Measurements from ENCODE around the gene NEU1.

- TF ChIP-seq CTCF (IDR thresholded peaks at IDR 0.05) = no peak
- TF ChIP-seq MAX (IDR thresholded peaks at IDR 0.05; ENCODE audit: low read depth) = no peak
- no peak for TF ChIP-seq ZBTB33 (IDR thresholded peaks at IDR 0.05; ENCODE audit: borderline replicate concordance, low read depth)
- TF ChIP-seq EP300 (IDR thresholded peaks at IDR 0.05; ENCODE audit: borderline replicate concordance in 1 of 2, low read depth in 1 of 2, low read length in 1 of 2) = no peak
- no peak for TF ChIP-seq YY1 (IDR thresholded peaks at IDR 0.05; ENCODE audit: low read depth)
- no peak for TF ChIP-seq TAF1 (IDR thresholded peaks at IDR 0.05; ENCODE audit: borderline replicate concordance, low read depth, low read length)
Measured at GRCh38 chr6:31851485-31851832, 11.2 kb downstream of the NEU1 start.
